Endometrium (tissue), 2 donors: ENCODE data around the gene DPP6.
"Not testable (repeated sequence)": the region's sequence is repeated elsewhere in the genome, so short reads cannot be mapped to it uniquely, and the experiment has no call there.

ENCODE experiments used
- FAIRE-seq: peaks from 2 replicates; lab custom pipeline; 2012; peaks lifted over from hg19 to GRCh38; lab: Jason Lieb, UNC
- donor health status: control.
- donor health status: control.

Gene DPP6

DNA sequence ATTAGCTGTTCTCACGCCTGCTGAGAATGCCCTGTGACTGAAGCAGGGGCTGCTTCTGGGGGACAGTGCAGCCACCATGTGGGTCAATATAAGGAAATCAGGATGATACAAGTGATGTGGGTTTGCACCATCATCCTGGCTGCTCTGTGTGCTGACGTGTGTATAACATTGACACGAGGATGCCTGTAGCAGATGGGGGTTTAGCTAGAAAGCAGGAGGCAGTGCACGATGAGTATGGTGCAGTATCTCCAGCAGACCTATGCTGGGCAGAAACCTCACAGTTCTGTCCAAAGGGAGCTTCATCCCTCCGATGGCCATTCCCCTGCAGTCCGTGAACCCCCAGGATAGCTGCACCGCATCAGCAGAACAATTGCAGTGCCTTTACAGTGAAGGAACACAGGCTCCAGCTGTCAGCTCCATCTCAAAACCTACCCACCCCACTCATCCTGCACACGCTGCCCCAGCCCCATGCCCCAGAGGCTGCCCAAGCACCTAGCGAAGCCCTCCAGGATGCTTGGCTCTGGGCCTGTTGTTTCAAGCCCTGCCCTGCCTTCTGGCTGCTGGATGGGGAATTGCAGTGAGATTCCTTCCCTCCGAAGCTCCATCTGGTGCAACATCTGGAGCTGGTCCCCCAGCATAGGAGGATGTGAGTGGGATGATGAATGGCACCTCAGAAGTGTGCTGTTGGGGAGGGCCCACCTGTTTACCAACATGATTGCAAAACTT is 96.8 kb downstream of the DPP6 start:
- not testable (repeated sequence) for FAIRE-seq

DNA sequence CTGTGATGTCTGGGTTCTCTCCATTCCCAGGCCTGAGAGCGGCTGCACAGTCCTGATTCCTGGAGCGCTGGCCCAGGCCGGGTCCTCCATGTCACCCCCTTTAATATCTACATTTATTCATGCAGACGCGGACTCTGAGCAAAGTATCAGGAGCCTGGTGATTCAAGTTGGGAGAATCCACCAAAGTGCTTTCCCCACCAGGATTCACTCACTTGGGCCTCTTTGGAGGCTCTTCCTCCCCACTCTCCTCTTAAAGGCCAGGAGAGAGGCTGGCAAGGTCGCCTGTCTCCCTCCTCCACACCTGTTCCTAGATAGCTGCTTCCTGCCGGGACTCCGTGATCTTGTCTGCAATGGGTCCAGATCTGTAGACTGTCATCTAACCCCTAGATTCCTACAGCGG is 98.5 kb downstream of the DPP6 start:
- FAIRE-seq = not testable (repeated sequence)

DNA sequence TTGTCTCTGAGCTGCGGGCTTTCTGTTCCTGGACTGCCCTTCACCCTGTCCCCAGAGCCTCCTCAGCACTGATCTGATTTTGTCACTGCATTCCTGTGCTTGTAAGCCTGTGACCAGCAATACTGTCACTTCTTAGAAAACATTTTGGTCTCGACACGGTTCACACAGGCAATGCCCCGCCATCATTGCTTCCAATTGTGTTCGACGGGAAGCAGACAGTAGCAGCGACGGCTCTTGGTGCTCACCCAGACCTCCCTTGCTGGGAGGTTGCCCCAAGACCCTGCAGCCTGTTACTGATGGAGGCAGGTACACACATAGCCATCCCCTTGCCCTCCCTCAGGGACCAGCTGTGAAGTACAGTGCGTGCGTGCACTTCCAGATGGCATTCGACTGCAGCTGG is 99.1 kb downstream of the DPP6 start:
- FAIRE-seq = not testable (repeated sequence)

DNA sequence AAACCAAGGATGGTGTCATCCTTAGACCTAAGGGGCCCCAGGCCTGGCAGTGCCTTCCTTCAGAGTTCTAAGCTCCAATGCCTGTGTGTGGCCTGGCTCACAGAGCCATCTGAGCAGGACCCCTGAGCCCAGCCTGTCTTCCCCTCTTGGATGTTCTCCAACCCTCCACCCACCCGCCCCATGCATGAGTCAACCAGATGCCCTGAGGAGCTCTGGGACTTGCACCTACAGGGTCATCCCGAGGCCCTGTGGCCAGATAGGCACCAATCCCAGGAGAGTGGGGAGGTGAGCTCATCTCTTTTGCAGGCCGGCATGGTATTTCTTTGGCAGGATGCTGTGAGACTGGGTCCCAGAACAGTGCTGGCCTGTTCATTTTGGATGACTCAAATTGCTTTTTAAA is 103.7 kb downstream of the DPP6 start:
- FAIRE-seq = not testable (repeated sequence)

DNA sequence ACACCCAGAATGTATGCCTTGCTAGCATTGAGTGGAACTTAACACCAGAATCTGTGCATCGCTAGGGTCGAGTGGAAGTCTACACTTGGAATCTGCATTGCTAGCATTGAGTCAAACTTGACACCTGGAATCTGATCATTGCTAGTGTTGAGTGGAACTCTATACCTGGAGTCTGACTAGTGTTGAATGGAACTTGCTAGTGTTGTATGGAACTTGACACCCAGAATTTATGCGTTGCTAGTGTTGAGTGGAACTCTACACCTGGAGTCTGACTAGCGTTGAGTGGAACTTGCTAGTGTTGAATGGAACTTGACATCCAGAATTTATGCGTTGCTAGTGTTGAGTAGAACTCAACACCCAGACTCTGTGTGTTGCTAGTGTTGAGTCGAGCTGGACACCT is 110.7 kb downstream of the DPP6 start:
- FAIRE-seq = not testable (repeated sequence)

DNA sequence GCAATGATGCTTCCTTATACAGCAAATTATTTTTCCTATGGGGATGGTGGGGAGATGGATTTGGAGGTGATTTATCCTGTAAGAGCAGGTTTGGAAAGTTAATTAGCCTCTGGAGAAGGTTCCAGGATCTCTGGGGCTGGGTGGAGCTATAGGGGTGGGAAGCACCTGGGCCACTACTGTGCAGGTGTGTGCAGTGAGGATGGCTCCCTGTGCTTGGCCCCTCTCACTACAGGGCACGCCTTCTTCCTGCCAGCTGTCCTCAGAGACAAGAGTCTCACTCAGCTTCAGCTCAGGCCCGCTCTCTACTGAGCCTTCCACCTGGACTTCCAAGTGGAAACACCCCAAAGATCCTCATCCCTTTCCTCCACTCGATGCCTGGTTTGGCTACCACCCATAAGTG is 111.4 kb downstream of the DPP6 start:
- not testable (repeated sequence) for FAIRE-seq

DNA sequence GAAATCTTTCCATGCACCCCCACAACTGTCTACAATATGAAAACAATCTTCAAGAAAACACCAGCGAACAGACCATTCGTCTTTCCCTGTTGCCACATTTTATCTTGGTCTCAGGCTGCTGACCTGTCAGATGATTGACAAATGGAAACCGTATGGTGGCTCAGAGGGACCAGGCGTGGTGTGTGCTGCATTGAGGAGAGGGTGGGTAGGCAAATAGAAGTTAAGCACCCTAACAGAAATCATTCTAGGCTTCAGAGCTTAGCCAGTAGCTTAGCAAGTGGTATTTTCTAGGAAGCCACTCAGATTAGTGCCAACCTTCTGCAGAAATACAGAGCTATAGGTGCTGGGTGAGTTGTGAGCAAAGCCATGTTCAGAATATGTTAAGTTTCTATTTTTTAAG is 114.9 kb downstream of the DPP6 start:
- no peak for FAIRE-seq

DNA sequence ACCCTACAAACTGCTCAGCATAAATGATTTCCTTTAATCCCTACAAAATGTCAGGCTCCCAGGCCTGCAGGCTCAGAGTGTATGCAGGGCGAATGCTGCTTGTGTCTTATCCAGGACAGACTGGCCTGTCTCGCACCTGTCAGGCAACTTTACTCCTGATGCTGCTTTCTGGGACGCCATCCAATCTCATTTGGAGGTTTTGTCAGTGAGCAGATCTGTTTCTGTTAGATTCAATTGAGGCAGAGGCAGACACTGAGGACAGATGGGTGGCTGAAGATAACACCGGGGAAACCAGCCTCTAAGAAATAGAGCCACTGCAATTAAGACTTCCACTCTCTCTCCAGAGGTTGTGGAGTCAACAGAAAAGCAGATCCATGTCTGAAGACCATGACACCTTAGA is 115.6 kb downstream of the DPP6 start:
- no peak for FAIRE-seq

DNA sequence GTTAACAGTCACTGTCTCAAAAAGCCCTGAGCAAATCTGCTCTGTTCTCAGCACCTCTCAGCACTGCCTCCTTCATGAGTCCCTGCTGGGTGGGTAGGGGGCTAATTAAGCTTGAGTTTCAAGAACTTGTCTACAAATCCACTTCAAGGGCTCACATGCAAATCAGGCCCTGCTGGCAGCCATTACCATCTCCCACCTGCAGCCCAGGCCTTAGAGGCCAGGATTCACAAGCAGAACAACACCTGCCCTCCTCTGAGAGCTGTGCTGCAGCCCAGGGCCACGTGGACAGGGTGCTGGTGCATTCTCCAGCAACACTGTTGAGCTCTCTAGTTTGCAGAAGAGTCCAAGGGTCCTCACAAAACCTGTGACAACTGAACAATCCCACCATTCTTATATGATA is 119.2 kb downstream of the DPP6 start:
- no peak for FAIRE-seq

DNA sequence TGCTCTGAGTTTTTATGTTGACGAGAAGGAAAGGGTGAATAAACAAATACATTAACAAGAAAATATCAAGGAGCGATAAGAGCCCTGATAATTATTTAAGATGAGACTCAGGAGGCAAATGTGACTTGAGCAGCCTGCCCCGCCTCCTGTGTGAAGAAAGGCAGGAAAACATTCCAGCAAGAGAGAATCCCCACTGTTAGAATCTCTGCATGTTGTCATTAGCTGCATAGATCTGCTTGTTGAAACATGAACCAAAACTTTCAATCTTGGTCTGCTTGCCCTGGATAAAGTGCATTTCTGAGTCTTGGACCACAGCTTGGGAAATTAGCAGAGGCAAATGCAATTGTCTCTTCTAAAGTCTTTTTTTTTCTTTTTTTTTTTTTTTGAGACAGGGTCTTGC is 120.0 kb downstream of the DPP6 start:
- no peak for FAIRE-seq

DNA sequence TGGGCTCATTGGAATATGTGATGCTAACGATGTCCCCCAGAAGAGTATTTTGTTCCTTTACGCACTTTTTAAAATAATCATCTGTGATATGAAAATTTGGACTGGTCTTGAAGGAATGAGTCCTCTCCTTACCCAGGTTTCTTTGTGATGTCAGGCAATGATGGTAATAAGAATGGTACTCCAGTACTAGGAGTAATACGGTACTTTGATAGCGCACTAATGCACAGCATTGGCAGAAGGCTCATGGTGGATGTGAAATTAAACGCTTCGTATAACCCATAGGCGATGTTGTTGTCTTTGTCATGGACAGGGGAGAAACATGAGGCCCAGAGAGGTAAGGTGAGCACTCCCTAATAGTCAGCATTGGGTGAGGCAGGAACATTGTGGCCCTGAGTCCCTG is 125.4 kb downstream of the DPP6 start:
- FAIRE-seq = no peak

DNA sequence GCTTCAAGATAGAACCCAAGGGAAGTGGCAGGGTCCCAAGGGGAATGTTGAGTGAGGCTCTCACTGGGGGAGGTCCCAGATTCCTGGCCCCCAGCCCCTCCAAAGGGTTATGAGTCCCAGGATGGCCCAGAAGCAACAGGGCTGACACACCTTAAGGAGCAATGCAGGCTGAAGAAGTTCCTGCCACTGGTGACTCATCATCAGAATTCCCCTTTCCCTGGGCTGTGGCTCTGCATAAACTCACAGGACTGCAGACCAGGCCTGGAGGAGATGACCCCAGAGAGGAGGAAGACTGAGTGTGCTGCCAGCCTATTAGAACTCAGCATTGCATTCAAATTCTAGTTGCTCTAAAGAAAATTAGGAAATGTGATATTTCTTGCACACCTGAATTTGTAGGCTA is 126.7 kb downstream of the DPP6 start:
- no peak for FAIRE-seq

DNA sequence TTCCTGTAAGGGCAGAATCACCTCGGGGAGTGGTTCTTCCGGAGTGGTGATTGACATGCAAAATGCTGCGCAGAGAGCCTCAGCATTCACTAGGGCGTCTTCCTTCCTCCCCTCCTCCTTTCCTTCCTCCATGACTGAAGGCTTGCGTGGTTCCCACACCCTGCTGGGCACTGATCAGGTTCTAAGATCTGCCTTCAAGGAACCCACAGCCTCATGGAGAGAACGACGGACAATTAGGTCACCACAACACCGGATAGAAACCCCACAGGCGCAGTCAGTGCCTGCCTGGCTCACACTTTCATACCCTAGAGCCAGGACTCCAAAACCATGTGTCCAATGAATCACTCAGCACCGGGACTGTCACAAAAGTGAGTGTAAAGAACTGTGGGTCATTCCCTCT is 131.3 kb downstream of the DPP6 start:
- FAIRE-seq = no peak

DNA sequence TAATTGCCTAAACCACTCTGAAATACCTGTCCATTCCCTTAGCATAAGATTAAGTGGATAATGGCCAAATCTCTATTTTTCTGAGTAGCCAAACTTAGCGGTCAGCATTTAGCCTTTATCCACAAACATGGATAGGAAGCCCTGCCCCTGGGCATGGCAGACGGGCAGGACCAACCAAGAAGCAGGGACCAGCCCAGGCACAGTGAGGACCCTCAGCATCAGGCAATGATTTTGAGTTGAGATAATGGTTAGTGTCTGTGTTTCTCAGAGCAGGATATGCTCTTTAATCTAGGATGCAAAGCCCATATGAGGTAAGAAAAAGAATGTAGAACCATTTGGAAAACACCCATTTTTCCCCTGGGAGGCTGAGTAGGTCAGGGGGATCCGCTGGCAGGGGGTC is 131.7 kb downstream of the DPP6 start:
- FAIRE-seq = no peak

DNA sequence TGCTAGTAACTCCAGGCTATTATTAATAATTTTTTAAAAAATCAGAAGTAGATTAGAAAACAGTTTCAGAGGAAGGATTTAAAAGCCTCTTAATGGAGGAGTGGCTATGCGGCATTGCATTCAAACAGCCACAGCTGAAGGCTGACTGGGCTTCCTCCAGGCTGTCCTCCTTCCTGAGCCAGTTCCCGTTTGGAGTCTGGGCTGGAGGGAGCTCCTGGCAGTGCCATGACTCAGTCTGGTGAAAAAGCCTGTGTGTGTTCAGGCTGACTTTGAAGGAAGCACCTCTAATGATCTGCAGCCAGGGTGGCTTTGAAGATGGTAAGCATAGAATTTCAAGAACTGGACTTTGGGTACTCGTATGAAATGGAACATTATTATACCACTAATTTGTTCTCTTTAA is 134.6 kb downstream of the DPP6 start:
- no peak for FAIRE-seq

DNA sequence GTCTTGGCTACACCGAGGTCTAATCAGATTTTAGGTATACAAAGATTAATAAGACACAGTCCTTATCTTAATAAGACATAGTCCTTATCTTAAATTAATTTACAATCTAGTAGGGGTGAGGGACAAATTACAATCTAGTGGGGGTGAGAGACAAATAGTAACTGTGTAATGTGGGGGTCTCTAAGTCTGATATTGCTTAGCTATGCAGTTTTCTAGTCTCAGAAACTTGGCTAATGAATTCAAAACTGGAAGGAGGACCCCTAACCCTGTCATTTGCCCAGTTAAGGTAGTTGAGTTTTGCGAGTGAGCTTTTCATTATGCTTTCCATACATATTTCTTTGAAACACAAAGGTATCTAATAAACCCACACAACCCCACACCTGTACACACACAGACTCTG is 136.1 kb downstream of the DPP6 start:
- no peak for FAIRE-seq

DNA sequence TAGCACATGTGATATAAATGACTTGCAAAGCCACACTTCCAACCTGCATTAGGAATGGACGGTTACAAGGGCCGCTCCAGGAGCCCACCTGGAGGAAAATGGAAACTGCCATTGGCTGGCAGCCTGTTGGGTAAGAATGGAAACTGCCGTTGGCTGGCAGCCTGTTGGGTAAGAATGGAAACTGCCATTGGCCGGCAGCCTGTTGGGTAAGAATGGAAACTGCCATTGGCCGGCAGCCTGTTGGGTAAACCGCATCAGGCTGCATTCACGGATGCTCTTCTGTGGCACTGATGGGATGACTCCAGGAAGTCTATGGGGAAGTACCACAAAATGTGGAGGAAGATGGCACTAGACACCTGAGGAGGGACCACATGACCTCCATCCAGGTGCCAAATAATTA is 143.1 kb downstream of the DPP6 start:
- no peak for FAIRE-seq

DNA sequence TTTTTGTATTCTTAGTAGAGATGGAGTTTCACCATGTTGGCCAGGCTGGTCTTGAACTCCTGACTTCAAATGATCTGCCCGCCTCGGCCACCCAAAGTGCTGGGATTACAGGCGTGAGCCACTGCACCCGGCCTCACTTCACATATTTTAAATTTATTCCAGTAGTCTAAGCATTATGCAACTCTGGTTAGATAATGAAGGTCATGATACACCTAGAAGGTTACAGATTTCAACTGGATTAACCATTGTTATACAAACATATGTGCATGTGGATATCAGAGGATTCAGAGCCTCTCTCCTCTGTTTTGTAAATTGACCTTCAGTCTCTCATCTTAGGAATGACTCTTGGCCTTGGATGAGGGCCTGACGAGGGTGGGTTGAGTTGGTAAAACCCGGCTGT is 146.3 kb downstream of the DPP6 start:
- FAIRE-seq = no peak

DNA sequence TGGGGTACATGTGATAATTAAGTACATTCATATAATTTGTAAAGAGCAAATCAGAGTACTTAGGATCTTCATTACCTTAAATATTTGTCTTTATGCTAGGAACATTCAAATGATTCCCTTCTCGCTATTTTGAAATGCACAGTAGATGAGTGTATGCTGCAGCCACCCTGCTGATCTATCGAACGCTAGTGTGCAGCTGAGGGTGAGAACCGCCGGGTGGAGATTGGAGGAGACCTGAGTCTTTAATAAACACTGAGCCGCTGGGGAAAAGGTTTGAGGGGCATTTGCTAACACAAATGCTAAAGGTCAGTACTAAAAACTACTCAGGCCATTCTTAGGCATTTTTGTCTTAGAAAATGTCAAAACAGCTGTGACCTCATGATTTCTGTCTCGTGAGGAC is 148.0 kb downstream of the DPP6 start:
- FAIRE-seq = no peak

DNA sequence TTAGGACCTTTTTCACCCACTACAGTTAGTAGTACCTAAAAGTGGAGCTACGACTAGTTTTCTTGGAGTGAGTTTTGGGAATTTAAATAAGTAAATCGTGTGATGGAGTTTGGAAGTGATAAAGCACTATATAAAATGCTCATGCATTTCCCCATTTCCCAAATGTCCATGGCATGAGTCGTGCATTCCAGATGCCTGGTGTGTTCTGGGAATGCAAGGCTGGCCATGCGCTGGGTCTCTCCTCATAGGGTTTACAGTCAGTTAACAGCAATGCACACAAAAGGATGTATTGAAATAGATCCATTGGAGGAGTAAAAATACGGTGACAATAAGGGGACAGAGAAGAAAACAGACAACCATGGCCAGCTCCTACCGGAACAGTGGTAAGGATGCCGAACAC is 149.8 kb downstream of the DPP6 start:
- FAIRE-seq = no peak

DNA sequence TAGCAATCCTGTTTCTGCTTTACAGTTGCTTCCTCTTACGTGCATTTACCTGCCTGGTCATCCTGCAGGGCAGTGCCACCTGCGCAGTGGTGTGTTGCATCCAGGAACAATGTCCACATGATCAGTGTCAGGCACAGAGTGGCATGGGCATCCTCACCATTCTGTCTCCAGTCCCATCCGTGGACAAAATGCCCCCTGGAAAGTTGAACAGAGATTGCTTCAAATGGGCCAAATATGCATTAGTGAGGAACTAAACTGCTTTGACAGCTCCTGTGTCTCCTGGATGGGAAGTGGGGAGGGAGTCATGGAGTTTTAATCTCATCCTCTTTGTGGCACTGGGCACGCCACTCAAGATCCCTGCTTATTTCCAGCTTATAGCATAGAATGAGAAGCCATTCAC is 151.8 kb downstream of the DPP6 start:
- no peak for FAIRE-seq

DNA sequence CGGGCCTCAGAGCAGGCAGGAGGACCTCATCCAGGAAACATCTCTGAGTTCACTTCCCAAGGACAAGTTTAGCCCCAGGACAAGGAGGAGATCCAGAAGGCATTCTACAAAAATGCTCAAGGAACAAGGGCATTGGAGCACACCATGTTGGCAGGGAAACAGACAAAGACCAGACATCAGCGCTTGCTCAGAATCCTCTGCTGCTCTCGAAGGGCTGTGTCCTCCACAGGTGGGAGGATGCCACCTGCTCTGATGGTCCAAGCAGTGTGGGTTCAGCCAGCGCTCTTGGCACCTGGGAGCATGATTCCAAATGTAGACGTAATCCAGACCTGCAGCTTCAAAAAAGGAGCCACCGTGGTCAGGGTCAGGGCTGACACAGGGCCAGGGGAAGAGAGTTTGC is 160.7 kb downstream of the DPP6 start:
- no peak for FAIRE-seq

DNA sequence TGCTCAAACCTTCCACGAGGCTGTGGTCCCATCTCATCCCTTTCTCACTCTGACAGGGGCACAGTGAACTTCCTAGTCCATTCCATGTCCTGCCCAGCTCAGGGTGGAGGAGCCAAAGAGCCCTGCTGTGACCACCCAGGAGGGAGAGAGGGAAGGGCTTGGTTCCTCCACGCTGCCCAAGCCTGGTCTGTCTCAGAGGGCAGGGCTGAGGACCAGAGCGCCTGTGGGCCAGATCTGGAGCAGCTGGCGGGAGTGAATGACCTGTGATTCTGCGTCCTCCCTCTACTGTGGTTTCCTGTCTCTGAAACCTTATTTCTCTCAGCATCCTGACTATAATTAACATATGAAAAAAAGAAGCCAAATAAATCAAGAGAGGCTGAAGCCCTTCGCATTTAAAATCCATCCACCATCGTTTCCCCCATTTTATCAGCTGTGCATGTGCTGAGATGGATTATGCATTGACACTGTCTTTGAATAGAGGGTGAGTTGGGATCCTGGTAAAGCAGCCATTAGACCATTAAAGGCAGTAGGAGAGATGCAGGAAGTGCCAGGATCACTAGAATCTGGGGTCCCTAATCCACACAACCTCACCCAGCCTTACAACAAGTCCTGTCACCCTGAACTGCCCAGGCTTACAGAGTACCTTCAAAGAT is 165.6 kb downstream of the DPP6 start:
- no peak for FAIRE-seq

DNA sequence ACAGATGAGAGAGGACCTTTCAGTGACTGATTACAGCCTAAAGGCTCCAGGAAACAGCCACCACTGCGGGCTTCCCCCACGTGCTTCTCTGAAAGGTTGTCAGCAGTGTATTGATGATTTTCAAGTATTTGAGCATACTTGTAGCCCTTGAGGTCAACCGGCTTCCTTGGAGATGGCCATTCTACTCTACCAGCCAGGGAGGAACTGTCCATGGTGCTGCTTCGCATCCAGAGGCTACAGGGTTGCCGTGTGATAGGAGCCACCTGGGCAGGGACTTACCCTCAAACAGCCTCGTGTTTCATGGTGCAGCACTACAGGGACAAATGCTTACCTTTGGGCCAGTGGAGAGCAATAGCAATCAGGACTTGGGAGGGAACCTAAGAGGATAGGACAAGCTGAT is 179.5 kb downstream of the DPP6 start:
- FAIRE-seq = no peak
